TTC549 (cell line): Measurements from ENCODE around the gene PRDM10.
"Not testable (repeated sequence)": the region's sequence is repeated elsewhere in the genome, so short reads cannot be mapped to it uniquely, and the experiment has no call there.

Experiments used
- FAIRE-seq: peaks from 2 replicates; lab custom pipeline; 2012; peaks lifted over from hg19 to GRCh38; lab: Jason Lieb, UNC

PRDM10 gene

DNA sequence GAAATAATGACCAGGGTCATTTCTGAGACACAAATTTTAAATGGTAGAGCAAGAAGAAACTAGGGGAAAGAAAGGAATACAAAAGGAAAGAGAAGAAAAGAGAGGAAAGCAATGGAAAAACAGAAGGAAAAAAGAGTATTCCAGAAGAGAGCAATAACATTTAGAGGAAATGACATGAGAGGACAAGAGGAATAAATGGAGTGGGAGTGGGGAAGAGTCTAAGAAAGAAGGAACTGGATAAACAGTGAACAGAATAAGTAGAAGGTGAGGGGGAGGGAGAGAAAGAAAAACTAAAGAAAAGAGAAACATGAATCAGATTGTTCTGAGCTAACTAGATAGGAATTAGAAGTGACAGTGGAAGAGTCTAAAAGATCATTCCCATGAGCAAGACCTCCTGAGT is 28.4 kb downstream of the PRDM10 start:
- no peak for FAIRE-seq

DNA sequence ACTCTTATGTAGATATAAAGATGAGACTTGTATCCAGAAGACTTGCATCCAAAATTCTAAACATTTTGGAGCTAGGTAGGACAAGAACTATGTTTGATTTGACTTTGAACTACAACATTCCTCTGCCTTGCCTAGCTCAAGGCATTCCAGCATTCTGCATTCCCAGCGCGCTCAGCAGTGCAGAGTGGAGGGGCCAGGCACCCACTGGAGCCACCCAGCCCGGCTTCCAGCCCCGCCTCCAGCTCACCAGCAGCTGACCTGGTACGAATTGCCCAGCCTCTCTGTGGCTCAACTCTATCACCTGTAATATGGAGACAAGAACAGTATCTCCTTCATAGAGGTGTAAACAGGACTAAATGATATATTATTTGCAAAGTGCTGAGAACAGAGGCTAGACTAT is 28.8 kb downstream of the PRDM10 start:
- FAIRE-seq, result no peak

DNA sequence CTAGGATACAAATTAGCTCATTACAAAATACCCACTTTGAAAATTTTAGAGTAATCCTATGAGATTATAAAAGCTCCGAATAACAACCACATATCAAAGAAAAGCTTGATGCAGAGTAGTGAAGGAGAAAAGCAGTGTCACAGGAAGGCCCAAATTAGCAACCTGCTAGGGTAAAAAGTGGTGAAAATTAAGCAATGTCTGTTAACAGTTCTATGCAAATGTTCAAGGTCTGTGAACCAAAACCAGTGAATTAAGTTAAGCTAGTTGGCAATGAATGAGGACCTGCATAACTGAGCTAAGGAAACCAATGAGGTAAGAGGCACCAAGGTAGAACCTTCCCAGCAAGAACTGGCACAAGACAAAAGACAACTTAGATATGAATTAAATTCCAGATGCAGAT is 29.6 kb downstream of the PRDM10 start:
- no peak for FAIRE-seq

- no peak for FAIRE-seq
Observed at GRCh38 chr11:129972611-129973010, 30.0 kb downstream of the PRDM10 start.

- FAIRE-seq, result not testable (repeated sequence)
Observed at GRCh38 chr11:129971856-129972255, 30.8 kb downstream of the PRDM10 start.

GRCh38 chr11:129969920-129970319 is 32.7 kb downstream of the PRDM10 start:
- no peak for FAIRE-seq

DNA sequence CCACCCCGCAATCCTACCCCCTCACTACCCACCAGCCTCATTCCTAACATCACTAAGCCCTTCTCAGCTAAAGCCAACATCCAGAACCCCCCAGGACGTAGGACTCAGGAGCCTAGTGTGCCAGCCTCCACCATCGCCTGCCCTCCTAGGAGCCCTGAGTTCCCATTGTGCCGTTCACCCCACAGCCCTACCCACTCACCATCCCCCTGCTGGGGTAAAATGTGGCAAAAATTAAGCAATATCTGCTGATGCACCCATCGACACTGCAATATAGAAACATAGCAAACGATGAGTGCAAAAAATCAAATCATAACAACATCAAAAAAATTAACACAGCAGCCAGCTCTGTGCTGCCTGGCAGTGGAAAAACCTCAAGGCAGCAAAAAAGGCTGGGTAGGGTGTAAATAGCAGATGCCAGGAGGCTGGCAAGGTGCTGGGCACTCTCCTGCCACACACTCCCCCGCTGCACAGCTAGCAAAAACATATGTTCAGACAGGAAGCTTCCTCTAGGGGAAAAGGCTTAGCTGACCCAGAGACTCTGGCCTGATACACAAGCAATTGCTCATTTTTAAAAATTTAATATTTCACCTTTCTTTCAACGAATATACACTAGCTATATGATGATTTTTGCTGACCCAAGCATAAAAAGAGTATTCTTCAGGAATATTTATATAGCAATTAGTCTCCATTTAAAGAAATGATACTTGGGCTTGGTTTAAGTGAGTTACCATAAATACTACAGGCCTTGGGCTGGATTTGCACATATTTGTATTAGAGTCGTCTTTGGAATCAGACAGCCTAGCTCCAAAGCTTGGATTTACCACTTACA is 33.8 kb downstream of the PRDM10 start:
- no peak for FAIRE-seq

DNA sequence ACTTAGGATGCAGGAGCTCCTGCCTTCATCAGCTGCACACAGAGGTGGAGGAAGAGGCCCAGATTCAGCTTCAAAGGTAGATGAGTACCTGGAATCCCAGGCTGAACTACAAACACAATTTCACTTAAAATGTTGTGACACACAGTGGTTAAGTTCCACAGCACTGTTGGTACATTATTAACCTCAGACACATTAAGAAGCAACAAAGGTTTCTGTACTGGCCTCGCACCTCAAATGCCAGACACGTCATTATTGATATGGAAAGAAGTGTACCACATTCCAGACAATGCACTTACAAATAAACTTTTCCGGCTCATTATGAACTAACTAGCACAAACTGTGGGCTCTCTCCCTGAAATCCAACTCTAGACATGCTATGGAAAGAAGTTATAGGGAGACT is 34.6 kb downstream of the PRDM10 start:
- no peak for FAIRE-seq

DNA sequence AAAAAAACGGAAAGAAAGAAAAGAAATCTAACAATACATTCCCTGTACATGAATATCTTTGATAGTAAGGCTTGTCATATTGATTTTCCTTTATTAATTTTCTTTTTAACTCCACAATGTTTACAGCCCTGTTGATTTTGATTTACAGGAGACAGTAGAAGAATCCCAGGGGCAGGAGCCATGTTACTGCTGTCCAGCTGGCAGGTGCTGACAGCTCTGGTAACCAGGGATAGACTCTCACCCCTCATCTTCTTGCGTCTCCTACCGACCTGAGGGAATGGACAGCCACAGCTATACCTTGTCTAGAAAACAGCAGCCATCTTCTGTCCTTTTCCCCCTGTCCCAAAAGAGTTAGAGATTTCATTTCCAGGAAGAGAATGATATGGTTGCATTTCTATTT is 37.4 kb downstream of the PRDM10 start:
- no peak for FAIRE-seq

DNA sequence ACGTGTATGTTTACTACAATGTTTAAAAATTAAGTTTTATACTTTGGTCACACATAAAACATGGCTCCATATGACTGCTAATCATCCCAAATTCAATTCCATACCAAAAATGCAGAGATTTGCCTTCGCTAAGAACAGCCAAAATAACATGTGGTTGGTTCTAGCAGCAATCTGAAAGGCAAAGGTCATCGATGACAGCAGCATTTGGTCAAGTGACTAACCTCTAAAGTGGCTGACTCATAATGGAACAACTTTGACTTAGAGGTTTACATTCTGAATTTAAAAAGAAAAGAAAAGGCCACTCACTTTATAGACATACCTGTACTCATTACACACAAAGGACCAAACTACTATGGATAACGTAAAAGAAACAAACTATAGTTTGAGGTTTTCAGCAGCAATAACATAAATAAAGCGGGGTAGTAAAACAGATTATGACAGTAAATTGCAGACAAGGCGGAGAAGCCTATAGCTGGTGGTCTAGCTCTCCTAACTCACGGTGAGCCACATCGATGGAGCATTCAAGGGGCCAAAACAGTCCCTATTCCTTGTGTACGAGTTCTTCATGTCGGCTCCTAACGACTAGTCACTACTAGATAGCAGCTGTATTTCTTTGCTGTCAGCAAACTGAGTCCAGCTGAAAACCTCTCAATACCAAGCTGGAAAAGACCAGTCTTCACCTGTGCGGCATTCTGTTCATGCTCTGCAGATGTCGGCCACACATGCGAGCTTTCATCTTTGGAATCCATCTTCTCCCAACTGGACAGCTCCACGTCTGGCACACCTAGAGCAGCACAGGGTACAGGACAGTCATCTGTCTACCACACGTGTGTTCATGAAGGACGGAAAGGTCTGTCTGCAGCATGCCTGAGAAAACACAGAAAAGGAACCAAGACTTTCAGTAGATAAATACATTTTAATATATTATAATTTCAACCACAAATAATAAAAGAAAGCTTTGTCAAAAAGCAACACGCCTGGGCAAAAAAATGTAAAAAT is 42.1 kb downstream of the PRDM10 start:
- no peak for FAIRE-seq

DNA sequence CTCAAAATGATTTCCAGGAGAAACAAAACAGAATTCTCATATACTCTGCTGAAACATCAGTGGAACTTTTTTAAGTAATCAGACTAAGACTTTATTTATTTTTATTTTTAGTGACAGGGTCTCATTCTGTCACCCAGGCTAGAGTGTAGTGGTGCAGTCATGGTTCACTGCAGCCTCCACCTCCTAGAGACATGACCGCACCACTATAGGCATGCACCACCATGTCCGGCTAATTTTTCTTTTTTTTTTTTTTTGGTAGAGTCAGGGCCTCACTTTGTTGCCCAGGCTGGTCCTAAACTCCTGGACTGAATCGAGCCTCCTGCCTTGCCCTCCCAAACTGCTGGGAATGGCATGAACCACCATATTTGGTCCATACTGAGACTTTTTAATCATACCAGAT is 42.9 kb downstream of the PRDM10 start:
- no peak for FAIRE-seq

DNA sequence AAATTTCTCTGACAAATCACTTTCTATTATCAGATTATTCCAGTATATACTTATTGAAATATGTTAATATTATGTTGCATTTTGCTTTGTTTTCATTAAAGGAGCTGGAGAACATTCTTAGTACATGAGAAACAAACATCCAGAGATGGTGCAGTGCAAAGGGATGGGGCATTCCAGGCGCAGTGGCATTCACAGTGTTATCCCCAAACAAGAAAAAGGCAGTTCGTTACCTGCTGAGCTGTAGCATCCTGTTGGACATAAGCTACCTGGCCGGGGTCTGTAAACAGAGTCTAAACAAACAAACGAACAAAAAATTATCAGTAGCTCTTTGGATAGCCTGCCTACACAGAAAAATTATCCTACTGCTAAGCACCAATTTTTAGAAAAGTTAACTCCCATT is 47.4 kb downstream of the PRDM10 start:
- no peak for FAIRE-seq

- not testable (repeated sequence) for FAIRE-seq
Observed at GRCh38 chr11:129954703-129955102, 47.9 kb downstream of the PRDM10 start.

GRCh38 chr11:129951866-129952262 is 50.8 kb downstream of the PRDM10 start:
- no peak for FAIRE-seq

DNA sequence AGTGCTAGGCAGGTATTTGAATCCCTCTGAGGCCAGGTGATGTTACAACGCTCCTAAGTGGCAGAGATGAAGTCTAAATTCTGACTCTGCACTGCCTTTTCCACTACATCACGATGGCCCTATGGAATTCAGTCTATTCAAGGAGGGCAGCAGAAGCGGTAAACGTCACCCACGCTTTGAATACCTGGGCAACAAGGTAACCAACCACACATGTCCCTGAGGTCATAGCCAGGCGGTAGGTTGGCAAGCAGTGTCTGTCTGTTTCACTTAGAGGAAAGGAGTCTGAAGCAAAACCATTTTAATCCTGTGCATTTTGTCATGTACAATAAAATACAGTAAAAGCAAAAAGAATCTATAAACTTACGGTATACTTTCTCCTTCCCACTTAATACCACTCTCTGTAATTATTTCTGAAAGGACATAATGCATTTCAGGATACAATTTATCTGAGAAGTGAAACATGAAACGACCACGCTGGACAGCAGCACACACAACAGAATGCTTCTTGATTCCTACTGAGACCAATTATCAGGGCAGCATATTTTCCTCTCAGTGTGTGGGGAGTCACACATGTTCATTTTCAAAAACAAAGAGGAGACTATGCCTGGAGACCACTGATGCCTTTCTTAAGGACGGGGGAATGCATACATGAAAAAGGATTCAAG is 51.3 kb downstream of the PRDM10 start:
- no peak for FAIRE-seq

DNA sequence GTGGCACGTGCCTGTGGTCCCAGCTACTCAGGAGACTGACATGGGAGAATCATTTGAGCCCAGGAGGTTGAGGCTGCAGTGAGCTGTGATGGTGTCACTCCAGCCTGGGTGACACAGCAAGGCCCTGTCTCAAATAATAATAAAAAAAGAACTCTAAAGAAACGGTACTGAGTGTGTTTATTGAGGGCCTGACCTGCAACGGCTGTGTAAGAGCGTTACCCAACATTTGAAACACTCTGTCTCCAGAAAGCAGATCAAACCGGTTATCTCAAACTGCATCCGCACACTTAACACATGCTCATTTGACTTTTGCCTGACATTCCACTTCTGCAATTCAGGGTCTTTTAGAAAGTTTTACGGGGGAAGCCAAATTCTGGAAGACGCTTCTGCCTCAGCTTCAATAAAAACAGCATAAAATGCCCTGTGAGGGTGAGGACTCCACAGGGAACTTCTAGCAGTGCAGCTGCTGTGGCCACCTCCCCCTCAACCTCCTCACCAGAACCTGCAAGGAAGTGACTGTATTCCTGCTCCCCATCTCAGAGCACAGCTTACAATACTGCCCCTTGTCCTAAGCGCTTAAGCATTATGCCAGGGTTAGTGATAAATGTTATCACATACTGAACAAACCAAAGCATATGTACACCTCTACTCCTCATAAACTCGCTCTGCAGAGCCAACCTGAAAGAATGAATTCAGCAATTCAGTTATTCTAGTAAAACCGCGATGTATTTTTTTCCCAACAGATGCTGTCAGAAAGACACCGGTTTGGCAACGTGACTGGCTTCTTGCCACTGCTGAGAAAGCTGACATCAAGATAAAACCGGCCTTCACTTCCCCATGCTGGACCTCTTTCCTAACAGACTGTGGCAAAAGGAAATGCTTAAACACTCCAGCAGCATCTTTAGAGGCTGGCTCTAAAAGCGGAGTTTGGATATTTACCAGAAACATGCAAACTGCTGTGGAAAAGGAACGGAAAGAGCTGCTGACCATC is 52.2 kb downstream of the PRDM10 start:
- no peak for FAIRE-seq

GRCh38 chr11:129948926-129949466 is 53.6 kb downstream of the PRDM10 start:
- FAIRE-seq, result no peak

GRCh38 chr11:129947474-129947873 is 55.2 kb downstream of the PRDM10 start:
- FAIRE-seq, result no peak

GRCh38 chr11:129946965-129947364 is 55.7 kb downstream of the PRDM10 start:
- FAIRE-seq, result no peak

GRCh38 chr11:129946256-129946655 is 56.4 kb downstream of the PRDM10 start:
- FAIRE-seq, result no peak

GRCh38 chr11:129945373-129945772 is 57.3 kb downstream of the PRDM10 start:
- no peak for FAIRE-seq
